Colon (tissue), 2 donors: ENCODE results near the gene GAB2.

Source experiments
- FAIRE-seq: peaks from 2 replicates; lab custom pipeline; 2012; peaks lifted over from hg19 to GRCh38; lab: Jason Lieb, UNC
- donor health status: control.
- donor health status: control.

The GAB2 gene

DNA sequence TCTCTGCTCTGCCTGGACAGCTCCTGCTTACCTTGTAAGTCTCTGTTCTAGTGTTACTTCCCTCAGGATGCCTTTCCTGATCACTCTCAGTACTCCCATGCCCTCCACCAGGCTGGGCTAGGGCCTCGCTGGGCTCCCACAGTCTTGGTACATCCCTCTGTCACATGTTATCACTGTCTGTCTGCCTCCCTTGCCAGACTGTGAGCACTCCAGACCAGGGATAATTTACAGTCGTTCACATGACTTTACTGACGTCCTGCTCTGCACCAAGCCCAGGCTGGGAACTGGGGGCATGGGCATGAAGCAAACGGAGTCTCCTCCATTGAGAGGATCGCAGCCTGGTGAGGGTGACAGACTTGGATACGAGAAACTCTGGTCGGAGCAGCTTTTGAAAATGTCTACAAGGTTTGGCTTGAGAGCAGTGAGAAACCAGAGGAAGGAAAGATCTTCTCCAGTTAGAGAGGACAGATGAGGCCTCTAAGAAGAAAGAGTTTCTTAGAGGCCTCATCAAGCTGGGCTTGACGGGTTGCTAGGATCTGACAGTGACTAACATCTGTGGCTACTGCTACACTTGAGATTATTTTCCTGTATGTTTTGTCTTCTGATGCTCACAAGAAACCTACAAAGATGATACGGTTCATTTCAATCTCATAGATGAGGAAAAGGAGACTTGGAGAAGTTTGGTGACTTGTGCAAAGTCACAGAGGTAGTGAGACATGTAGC is 216.4 kb downstream of the GAB2 start:
- no peak for FAIRE-seq

DNA sequence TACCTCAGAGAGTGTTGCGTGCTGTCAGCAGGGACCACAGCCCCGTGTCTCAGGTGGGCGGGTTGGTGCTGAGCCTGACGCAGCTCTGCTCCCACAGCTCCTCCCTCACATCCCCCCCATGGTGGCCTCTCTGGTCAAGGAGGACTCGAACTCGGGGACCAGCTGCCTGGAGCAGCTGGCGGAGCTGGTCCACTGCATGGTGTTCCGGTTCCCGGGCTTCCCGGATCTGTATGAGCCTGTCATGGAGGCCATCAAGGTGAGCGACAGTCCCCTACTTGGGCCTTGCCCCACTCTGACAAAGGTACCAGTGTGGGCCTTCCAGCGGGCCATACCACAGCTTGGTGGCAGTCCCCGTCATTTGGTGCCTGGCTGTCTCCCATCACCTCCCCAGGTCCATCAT is 217.1 kb downstream of the GAB2 start:
- FAIRE-seq: no peak

DNA sequence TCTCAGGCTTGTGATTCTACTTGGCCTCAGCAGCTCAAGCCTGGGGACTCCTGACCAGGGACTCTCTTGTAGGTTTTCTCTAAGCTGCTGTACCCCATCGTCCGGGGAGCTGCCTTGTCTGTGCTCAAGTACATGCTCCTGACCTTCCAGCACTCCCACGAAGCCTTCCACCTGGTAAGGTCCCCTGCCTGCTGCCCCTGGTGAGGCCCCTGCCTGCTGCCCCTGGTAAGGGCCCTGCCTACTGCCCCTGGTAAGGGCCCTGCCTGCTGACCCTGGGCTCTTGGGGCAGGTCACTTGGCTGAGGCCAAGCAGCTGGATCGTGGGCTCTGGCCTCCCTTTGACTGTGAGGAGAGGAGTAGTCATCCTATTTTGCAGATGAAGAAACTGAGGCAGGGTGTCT is 217.6 kb downstream of the GAB2 start:
- FAIRE-seq: no peak

- no peak for FAIRE-seq
These were observed 218.0 kb downstream of the GAB2 start for GRCh38 chr11:78199653-78200015.

- FAIRE-seq: no peak
These were observed 218.5 kb downstream of the GAB2 start for GRCh38 chr11:78199015-78199652.

- no peak for FAIRE-seq
These were observed 219.8 kb downstream of the GAB2 start for GRCh38 chr11:78197816-78198215.

DNA sequence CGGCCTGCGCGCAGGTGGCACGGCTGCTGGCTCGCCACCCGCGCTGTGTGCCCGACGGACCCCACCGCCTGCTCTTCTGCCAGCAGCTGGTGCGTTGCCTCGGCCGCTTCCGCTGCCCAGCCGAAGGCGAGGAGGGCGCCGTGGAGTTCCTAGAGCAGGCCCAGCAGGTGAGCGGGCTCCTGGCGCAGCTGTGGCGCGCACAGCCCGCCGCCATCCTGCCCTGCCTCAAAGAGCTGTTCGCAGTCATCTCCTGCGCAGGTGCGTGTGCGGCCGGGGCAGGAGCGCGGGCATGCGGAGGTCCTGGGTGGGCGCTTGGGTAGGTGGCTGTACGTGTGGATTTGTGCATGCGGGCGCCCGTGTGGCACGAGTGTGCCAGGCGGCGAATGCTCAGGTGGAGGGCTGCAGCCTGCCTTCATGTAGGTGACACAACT is 220.9 kb downstream of the GAB2 start:
- no peak for FAIRE-seq

- no peak for FAIRE-seq
These were observed 221.6 kb downstream of the GAB2 start for GRCh38 chr11:78195917-78196560.

DNA sequence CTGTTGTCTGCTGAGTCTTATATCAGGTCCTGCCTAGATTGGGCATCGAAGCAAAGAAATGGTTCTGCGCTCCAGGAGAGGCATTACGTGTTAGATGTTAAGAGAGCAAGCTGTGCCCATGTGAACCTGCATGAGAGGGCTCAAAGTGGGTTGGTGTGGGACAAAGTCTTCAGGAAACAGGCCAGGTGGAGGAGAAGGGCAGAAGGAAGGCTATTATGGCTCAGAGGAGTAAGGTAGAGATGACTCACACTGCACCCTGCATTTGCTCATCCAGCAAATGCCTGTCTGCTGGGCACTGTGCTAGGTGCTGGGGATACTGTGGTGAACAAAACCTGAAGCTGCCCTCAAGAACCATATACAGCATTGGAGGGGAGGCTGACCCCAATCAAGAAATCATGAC is 223.1 kb downstream of the GAB2 start:
- no peak for FAIRE-seq

DNA sequence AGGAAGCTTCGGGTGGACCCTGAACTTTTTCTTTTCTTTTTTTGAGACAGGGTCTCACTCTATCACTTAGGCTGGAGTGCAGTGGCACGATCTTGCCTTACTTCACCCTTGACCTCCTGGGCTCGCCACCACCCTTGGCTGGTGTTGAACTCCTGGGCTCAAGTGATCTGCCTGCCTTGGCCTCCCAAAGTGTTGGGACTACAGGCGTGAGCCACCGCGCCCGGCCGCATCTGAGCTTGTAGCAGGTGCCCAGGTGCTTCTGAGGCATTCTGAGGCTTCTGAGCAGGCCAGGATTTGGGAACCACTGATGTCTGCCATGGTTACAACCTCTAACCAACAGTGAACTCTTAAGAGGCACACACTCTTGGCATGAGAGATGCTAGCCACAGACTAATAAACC is 223.8 kb downstream of the GAB2 start:
- FAIRE-seq: no peak

- no peak for FAIRE-seq
These were observed 224.7 kb downstream of the GAB2 start for GRCh38 chr11:78192911-78193351.

DNA sequence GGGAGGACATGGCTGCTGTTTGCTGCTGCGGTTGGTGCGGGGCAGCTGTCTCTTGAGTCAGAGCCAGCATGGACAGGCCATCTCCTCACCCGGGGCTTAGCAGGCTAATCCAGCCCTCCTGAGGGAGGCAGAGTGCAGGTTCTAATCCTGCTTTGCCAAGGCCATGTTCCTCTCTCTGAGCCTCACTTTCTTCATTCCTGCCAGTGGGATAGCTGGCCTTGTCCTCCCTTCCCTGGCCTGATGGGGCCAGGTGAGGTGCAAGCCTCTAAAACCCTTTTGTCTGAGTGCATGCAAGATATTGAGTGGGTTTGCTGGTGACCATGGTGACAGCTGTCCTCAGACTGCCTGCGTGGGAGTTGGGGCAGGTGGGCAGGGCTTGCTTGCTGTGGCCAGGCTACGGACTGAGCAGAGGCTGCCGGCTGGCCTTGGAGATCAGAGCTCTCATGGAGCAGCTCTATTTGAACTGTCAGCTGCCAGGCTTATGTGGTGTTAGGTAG is 225.3 kb downstream of the GAB2 start:
- FAIRE-seq: no peak

GRCh38 chr11:78190871-78191538 is 226.6 kb downstream of the GAB2 start:
- FAIRE-seq: no peak

DNA sequence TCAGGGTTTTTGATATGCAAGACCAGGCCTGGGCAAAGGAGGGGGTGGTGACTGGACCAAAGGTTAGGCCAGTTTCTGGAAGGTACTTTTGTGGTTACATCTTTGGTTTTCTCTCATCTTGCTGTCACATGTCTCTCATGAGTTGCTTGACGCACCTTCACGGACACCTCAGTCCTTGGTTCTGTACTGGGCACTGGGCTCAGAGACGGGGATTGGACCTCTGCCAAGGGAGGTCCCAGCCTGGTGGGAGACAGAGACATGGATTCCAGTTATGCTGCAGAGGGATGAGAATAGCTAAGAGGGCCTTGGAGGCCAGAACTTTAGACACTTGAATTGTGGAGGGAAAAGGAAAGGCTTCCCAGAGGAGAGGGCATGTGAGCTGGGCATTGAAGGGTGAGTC is 227.2 kb downstream of the GAB2 start:
- FAIRE-seq: no peak

GRCh38 chr11:78189851-78190250 is 227.8 kb downstream of the GAB2 start:
- FAIRE-seq: no peak

- no peak for FAIRE-seq
These were observed 228.4 kb downstream of the GAB2 start for GRCh38 chr11:78189174-78189724.

DNA sequence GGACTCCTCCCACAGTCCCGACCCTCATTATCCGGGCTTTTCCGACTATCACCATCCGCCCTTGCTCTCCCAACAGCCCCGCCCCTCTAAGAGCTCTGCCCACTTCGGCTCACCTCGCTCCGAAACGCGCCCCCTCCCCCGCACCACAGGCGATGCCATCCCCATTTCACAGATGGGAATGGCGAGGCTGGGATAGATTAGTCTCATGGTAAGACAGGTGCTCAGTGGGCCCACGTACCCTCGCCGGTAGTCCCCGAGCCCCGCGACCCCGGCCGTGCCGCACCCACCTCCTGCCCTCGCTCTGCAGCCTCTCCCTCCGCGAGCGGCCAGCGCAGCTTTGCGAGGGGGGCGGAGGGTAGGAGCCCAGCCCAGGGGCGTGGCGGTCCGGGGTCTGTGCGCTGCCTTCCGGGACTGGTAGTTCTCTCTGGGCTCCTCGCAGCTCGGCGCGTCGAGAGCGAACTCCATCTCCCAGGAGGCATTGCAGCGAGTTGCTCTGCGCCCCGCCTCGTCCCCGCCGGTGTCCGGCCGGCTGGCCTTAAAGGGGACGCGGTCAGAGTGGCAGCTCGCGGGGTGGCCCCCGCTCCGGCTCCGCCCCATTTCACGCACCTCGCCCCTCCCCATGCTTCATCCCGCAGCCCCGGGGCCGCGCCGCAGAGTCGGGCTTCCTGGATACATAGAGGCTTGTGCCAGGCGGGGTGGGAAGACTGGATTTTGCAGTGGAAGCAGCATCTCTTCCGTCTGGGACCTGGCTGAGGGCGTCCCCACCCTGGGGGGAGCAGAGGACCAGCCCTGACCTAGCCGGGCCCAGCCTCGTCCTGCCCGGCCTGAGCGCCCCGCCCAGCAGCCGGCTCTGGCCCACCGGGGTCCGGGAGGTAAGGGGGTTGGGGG is 229.1 kb downstream of the GAB2 start, which contains the start of the genes KCTD21 and USP35:
TSS of gene KCTD21 (minus strand) at position 341 of the 888 bp plus-strand sequence. CDS start 14,072 bp downstream, outside the sequence.
TSS of gene USP35 (plus strand) at position 634 of the 888 bp plus-strand sequence. CDS start 7,327 bp downstream, outside the sequence.
- FAIRE-seq: no peak

- no peak for FAIRE-seq
These were observed 230.0 kb downstream of the GAB2 start for GRCh38 chr11:78187366-78188285.

DNA sequence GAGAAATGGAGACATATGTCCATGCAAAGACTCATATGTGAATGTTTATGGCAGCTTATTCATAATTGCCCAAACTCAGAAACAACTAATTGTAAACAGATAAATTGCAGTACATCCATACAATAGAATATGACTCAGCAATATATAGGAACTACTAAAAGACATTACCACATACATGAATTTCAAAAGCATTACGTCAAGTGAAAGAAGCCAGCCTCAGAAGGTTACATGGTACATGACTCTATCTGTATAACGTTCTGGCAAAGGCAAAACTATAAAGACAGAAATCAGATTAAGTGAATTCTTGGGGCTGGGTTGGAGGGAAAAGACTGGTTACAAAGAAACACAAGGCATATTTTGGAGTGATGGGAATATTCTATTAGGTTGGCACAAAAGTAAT is 236.4 kb downstream of the GAB2 start:
- FAIRE-seq: no peak

DNA sequence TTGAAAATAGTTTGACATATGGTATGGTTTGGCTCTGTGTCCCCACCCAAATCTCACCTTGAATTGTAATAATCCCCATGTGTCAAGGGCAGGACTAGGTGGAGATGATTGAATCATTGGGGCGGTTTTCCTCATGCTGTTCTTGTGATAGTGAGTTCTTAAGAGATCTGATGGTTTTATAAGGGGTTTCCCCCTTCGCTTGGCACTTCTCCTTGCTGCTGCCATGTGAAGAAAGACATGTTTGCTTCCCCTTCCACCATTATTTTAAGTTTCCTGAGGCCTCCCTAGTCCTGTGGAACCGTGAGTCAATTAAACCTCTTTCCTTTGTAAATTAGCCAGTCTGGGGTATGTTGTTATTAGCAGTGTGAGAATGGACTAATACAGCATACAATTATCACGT is 236.9 kb downstream of the GAB2 start:
- no peak for FAIRE-seq
